Glomerular endothelial cell (primary cell): Measurements from ENCODE around the gene SLPI. TPM values are rescaled to one million over a fixed set of nuclear protein-coding genes. Genes with fewer than 3 reads are reported as not detected.

Source experiments
- DNase-seq: peaks from one replicate; pipeline ENCODE4 v3.0.0-alpha.2; 2011; ENCODE audit warnings: low read depth, low spot score; ENCODE audit errors: extremely low read depth
- total RNA-seq: library from RNA; depleted of rRNA; stranded (reverse); fragments of >200 nt; gene quantifications from 2 replicates; pipeline ENCODE4 v1.2.3, GENCODE V29; 2015

The SLPI gene, protein sequence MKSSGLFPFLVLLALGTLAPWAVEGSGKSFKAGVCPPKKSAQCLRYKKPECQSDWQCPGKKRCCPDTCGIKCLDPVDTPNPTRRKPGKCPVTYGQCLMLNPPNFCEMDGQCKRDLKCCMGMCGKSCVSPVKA
- not detected in 2 replicates for total RNA-seq

DNA sequence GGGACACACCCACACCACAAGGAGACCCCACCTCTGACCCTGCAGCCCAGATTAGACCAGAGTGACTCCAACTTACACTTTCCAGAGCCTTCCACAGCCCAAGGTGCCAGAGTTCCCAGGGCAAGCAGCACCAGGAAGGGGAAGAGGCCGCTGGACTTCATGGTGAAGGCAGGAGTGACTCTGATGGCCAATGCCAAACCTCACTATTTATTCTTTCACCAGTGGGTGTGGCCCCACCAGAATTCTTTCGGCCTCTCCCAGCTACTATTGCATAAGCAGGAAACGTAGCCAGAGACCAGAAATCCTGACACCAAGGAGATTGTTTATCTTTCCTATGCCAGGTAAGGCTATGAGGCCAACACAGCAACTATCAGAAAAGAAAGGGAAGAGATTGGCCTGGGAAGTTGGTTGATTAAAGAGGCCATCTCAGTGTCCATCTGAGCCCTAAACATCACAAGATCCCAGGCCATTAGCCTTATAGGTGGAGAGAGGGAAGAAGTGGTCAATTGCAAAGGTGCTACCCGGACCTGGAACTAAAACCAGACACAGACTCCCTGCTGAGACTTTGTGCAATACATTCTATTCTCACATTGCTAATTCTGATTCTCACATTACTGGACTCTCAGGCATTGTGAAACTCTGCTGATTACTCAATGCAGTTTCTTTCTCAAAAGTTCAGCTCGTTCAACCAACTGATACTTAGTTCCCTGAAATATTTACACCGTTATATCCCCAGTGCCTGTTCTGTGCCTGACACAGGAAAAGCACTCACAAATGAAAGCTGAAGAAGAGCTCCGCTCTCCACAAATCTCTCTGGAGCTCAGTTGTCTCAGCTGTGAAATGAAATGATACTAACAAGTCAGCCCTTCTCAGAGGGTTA lies at the start of gene SLPI:
SLPI (minus strand) TSS at position 182 of the 880 bp plus-strand sequence; CDS start at position 161, 21 bp downstream.
- no peak for DNase-seq

DNA sequence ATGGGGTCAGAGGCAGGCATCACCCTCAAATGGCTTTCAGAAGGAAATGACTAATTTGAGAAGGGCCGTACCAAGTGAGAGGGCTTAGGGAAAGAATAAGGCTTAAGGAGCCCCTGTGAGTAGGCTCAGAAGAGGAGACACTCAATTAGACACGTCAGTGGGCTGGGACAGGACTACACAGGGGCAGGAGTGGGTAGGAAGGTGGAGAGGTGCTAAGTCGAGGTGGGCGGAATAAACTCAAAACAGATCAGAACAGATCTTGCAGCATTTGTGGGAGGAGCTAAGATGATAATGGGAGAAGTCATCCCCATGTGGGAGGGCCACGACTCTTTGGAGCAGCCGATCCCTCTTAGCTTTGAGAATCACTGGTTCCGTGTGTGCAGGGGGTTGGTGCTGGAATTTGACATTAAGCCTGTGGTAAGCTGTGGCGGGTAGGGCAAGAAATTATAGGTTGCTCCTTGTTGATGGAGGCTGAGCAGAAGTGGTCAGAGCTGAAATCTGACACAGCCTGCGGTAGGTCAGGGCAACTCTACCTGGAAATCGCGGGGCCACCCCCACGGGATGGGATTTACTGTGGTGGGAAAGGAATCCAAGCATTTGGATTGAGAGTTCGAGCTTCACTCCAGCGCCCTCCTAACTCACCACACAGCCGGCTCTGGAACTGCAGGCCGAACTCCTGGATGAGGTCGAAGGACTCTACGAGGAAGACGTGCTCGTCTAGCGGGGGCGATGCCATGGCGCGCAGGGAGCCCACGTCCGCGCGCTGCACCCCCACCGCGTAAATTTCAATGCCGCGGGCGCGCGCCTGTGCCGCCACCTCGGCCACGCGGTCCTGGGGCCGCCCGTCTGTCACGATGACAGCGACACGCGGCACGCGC lies 49.5 kb upstream of the SLPI start:
- DNase-seq = no peak

DNA sequence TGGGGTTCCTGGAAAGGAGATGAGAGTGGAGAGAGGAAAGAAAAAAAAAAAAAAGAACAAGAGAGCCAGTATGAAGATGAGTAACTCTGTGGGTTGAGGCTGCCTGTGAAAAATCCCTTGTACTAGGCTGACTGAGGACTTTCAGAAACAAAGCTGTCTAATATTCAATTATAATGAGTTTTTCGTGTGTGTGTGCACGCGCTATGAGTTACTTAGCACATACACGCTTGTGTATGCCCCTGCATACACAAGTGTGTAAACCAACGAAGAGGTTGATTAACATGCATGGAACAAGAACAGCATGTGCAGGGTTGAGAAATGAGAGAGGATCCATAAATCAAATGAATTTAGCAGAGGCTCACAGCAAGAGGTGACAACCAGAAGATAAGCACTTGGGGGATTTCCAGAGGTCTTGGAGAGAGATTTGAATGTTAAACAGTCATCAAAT lies 47.5 kb upstream of the SLPI start:
- no peak for DNase-seq

DNA sequence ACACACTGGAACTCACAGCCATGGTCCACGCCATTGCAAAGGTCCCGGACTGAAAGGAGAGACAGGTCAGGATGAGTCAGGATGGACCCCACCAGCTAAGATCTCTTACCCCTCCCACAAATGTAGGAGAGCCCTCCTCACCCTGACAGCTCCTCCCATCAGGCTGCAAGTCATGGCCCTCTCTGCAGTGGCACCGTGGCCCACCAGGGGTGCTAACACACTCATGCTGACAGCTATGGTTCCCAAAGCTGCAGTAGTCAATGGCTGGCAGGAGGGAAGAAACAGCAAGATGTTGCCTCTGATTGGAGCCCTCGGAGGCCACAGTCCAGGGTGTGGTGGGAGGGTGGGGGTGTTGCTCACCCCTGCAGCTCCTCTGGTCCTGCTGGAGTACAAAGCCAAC lies 46.6 kb upstream of the SLPI start:
- DNase-seq = no peak

DNA sequence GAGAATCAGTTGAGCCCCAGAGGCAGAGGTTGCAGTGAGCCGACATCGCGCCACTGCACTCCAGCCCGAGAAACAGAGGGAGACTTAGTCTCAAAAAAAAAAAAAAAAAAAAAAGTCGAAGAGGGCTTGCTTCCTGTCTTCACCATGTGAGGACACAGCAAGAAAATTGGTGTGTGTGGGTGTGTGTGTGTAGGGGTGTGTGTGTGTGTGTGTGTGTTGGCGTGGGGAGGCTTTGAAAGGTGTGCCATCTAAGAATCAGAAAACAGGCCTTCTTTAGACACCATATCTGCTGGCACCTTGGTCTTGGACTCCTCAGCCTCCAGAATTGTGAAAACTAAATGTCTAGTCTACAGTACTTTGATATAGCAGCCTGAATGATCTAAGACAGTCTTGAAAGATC lies 45.4 kb upstream of the SLPI start:
- no peak for DNase-seq

DNA sequence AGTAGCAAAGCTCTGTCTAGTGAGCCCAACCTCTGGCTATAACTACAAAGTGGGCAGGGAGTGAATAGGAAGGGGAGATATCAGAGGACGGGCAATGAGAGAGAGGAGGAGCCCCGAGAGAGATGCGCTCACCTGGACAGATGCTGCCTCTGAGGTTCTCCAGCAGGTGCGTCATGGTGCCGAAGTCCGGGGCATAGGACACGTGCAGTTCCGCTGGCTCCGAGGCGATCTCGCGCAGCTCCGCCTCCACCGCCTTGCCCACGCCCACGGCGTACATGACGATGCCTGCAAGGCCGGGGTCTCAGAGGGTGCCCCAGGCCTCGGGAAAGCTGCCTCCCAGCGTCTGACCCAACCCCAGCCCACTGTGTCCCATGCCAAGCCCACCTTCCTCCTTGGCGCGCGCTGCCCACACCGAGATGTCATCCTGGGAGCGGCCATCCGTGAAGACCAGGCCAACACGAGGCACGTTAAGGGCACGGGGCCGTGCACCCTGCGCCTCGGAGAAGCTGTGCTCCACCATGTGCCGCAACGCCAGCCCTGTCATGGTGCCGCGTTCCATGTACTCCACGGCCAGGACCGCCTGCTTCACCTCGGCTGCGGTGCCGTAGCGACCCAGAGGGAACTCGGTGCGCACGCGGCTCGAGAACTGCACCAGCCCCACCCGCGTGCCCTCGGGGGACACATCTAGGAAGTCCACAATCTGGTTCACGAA lies 43.6 kb upstream of the SLPI start:
- DNase-seq = no peak

DNA sequence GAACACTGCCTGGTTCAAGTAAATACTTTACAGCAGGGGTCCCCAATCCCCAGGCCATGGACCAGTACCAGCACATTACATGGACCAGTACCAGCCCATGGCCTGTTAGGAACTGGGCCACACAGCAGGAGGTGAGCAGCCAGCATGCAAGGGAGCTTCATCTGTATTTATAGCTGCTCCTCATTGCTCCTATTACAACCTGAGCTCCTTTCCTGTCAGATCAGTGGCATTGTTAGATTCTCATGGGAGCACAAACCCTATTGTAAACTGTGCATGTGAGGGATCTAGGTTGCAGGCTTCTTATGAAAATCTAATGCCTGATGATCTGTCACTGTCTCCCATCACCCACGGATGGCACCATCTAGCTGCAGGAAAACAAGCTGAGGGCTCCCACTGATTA lies 40.3 kb upstream of the SLPI start:
- no peak for DNase-seq

DNA sequence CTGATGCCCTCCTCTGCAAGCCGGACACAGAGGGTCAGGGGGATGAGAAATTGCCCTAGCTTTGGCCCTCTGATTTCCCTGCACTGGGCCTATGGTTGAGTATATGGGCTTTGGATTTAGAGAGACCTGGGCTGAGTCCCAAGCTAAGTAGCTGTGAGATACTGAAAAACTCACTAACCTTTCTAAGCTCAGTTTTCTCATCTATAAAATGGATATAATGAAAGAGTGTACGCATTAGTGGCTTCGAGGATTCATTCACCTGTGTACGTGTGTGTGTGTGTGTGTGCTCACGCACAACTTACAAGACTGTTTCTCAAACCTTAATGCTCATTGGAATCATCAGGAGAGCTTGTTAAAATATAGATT lies 39.6 kb upstream of the SLPI start:
- DNase-seq = no peak

DNA sequence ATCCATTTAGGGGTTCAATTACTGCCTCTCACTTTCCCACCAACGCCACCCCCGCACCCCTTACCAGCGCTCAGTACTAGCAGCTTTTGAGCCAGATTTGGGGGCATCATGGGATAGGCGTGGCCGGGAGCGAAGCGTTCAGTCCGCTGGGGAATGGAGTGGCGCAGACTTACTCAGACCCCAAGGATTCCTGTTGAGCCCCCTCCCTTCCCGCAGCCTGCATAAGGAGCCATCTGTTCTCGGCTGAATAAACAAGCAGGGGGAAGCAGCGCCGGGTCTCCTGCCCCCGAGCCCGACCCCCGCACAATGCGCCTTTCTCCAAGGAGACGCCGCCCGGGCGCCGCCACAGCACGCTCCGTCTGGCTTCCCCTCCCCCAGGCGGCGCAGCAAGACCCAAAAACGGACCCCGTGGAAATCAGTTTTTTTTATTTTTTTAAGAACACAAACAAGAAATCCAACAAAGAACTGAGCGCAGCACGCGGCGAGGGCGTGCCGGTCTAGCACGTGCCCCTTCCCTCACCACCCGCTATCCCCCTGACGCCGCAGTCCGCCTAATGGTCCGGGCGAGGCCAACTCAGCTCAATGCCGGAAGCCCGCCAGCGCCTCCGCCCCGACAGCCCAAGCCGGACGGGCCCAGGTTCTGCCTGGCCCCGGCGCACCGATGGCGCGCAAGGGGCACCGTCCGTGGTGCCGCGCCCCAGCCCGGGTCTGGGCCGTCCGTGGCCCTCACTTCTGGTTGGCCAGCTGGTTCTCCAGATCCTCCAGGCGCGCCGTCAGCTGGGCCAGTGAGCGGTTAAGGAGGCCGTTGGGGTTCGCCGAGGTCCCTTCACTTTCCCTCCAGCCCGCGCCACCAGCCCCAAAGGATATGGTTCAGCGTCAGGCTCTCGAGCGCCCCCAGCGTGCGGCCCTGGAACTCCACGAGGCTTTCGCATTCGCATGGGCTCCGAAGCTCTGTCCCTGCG lies 39.0 kb upstream of the SLPI start:
- DNase-seq = no peak

DNA sequence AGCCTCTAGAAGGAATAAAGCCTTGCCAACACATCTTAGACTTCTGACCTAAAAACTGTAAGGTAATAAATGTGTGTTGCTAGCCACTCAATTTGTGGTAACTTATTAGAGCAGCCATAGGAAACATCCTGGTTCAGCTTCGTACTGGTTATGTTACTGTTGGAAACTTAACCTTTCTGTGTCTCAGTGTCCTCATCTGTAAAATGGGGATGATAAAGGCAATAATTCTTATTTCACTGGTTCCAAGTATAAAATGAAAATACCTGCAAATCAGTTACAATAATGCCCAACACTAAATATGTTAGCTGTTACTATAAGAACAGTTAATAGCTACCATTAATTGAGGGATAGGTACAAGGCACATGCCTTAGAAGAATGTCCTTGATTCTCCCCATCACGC lies 38.0 kb upstream of the SLPI start:
- DNase-seq = no peak

DNA sequence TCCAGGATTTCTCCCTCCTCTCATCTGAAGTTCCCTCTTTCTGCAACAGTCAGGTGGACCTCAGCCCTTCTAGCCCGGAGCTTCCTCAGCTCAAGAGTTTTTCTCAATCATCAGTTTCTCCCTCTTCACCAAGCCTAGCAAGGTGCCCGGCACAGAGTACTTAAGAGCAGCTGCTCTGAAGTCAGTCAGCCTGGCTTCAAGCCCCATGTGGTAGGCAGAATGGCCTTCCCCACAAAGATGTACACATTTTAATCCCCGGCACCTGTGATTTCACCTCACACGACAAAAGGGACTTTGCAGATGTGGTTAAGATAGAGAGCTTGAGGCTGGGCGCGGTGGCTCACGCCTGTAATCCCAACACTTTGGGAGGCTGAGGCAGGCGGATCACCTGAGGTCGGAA lies 37.2 kb upstream of the SLPI start:
- DNase-seq = no peak

DNA sequence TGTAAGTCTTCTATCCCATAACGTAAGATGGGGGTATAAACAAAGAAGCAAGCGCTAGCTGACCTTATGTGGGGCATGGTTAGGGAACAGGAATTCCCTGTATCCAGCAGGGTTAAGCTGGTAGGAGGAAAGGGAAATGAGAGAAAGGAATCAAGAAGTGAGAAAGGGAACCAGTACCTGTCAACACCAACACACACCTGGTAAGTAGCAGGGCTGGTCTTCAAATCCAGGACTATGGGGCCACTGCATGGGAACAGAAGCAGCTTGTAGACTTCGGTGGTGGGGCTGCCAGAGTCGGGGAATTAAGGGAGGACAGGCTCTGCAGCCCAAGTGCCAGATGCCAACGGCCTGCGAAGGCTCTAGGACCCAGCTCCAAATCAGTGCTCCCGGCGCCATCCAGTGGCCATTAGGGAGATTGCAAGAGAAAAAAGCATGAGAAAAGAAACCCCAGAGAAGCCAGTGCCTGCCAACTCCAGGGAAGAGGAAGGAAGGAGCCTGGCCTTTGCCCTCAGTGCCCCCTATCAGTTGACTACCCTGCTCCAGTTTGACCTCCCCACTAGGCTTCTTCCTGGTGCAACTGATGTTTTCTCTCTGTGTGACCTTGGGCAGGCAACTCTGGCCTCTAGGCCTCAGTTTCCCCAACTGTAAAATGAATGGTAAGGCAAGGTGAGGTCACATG lies 36.5 kb upstream of the SLPI start:
- peak; percentile 27 for DNase-seq

DNA sequence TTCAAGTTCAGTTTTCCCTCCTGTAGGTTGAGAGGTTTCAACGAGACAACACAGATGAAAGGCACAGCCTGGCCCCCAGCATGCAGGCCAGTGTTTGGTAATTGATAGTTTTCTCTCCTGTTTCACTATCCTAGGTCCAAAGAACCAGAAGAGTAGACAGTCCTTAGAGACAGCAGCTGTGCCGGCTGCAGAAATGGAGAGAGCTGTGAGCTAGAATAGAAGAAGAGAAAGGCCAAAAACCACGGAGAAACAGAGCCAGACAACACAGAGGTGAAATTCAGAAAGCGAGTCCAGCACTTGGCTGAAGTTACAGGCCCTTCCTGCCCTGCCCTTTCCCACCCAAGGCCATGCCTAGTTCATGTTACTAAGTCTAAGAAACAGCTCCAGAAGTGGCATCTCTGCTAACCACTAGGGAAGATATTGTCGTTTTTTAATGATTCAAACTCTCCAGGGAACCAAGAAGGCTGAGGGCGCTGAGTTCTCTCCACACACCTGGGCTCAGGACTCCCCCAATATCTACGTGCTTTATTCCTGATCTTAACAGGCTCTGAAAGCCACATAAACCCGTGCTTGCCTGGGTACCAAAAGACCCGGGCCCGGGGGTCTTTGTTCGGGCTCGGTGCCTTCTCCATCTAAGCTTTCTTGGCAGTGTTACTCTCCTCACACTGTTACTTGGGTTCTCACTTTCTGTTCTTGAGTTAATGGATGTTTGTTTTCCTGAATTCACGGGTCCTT lies 35.7 kb upstream of the SLPI start:
- DNase-seq = no peak

DNA sequence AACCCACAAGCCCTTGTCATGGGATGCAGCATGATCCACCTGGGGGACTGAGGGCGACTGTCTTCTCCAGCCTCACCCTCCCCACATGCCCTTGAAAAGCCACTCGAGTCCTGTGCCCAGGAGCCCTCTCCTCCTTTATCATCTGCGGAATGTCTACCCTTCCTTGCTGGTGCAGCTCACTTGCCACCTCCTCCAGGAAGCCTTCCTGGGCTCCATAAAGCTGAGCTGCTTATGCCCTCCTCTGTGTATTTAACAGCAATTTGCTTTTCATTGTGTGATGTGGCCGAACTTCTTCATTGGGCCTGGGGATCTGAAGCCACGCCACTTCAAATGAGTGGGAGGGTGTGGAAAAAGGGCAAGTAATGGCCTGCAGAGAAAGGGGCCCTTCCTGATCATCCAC lies 34.5 kb upstream of the SLPI start:
- DNase-seq = no peak

DNA sequence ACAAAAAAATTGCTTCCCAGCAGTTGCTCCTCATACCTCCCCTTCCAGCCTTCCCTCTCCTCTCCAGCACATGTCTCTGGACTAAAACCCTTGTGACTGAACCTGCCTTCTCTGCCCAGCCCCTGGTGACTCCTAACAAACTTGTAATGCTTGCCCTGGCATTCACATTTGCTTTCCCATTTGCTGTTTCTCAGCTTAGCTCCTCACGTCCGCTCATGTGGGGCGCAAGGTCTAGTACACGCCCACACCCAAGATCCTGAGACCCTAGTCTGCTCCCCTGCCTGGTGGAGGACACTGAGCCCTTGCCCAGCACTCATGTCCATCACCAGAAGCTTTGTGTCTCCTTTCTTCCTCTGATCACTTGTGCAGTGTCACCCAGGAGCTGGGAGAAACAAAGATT lies 34.0 kb upstream of the SLPI start:
- DNase-seq = no peak

DNA sequence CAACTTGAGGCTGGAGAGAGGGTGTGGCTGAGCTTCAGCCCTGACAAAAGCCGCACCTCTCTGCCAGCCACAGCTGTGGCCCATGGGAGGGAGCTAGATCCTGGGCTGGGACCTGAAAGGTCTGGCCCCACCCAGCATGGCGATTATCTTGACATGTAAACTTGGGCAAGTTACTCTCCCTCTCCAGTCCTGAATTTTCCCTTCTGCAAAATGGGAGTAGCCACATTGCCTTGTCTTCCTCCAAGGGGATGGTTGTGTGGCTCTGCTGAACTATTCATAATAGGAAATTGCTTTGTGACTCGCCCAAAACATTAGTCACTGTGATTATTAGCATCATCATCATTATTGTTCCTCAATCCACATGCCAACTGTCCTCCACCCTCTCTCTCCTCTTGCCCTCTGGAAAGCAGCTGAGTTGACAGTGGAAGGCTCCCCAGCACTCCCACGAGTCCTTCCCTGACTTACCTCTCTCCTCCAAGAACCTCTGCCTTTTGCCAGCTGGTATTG lies 29.2 kb upstream of the SLPI start:
- no peak for DNase-seq

DNA sequence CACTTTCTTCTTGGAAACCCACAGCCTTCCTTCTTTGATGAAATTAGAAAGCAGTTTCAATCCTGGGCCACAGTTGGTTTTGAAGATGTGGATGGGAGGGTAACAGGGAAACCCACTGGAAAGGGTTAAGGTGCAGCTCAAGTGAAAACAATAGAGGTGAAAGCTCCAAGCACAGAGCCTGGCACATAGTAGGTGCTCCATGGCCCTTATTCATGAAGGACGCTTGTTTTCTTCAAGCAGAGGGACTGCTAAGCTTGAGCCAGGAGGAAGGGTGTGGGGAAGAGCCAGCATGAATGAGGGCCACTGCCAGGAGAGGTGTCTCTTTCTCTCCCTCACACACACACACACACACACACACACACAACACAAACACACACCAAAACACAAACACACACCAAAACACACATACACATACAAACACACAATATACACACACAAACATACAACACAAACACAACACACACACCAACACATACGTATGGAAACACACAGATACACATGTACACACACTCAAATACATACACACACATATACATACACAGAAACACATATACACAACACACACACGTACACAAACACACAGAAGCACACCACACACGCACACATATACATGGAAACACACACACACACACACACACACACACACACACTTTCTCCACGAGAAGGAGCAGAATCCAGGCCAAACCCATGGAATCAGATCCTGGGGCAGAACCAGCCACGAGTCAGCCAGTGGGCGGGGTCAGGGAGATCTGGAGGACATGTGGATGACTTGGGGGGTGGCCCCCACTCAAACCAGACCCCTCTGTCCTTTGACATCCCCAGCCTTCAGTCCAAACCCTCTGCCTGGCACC lies 28.6 kb upstream of the SLPI start:
- DNase-seq = no peak
